C4-2B (cell line): ENCODE data around the gene PDHX.

ENCODE experiments used
- ZFX ChIP-seq: fragments of 450-650 bp; IDR thresholded peaks from 2 replicates; pipeline ENCODE4 v1.6.1; 2017
- TF ChIP-seq, protein P1 (sequence below): fragments of 450-650 bp; conservative IDR thresholded peaks from 2 replicates; pipeline ENCODE4 v1.5.1; 2017; ENCODE audit warnings: mild to moderate bottlenecking

DNA sequence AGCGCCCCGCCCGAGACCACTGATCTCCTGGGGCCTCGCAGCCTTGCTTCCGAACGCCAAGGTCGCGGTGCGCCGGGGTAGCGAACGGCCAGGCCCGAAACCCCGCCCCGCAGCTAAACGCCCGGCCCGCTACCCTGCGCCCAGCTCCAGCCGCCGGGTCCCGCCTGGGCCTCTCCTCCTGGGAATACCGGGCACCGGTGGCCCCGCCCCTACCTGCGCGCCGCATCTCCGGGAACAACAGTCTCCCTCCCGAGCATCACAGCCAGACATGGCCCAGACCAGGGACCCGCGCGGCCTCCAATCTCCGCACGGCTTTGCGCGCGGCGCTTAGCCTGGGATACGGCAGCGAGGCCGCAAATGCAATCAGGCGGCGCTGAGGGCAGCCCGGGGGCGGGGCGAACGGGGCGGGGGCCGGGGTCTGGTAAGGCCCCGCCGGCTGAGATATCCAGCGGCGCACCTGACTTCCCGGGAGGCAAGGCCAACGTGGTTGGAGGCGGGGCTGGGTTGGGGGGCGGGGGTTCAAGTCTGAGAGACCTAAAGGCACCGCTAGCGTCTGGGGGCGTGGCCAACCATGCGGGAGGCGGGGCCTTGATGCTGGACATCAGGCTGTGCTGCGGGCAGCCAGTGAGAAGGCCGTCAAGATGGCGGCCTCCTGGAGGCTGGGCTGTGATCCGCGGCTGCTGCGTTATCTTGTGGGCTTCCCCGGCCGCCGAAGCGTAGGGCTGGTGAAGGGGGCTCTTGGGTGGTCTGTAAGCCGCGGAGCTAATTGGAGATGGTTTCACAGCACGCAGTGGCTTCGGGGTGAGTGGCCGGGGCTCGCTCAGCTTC lies at the start of gene PDHX, which contains the start of gene APIP:
- TF ChIP-seq, protein P1, sequence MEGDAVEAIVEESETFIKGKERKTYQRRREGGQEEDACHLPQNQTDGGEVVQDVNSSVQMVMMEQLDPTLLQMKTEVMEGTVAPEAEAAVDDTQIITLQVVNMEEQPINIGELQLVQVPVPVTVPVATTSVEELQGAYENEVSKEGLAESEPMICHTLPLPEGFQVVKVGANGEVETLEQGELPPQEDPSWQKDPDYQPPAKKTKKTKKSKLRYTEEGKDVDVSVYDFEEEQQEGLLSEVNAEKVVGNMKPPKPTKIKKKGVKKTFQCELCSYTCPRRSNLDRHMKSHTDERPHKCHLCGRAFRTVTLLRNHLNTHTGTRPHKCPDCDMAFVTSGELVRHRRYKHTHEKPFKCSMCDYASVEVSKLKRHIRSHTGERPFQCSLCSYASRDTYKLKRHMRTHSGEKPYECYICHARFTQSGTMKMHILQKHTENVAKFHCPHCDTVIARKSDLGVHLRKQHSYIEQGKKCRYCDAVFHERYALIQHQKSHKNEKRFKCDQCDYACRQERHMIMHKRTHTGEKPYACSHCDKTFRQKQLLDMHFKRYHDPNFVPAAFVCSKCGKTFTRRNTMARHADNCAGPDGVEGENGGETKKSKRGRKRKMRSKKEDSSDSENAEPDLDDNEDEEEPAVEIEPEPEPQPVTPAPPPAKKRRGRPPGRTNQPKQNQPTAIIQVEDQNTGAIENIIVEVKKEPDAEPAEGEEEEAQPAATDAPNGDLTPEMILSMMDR: no peak
- TF ChIP-seq ZFX: peak; percentile 79
